NOMO-1 treated with DMSO at 0.1 percent for 48 hours (cell line): ENCODE measurements around the gene ADAM8.

Experiments
- DNase-seq: peaks from one replicate; lab custom pipeline; 2025; ENCODE audit not compliant: unreplicated experiment; lab: John Stamatoyannopoulos, UW

ADAM8 gene

DNA sequence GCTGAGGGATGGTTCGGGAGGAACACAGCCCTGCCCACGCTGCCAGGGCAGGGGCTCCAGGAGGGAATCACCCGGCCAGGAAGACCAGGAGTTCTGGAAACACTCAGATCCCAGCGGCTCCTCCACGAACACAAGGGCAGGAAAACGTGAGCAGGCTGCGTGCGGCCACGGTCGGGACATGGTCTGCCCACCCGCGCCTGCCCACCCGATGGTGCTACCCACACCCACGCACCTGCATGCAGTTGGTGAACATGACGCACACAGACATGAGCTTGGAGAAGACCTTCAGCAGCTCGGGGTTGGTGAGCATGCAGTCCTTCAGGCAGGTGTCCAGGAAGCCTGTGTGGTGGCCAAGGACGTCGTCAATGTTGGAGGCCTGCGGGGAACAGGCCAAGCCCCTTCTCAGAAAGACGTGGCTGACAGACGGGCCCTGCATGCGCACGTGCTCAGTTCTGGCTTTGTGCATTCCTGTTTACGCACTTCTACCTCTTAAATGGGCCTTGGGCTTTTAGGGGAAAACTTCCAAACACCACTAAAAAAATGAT, 6.2 kb upstream of the ADAM8 start:
- no peak for DNase-seq

DNA sequence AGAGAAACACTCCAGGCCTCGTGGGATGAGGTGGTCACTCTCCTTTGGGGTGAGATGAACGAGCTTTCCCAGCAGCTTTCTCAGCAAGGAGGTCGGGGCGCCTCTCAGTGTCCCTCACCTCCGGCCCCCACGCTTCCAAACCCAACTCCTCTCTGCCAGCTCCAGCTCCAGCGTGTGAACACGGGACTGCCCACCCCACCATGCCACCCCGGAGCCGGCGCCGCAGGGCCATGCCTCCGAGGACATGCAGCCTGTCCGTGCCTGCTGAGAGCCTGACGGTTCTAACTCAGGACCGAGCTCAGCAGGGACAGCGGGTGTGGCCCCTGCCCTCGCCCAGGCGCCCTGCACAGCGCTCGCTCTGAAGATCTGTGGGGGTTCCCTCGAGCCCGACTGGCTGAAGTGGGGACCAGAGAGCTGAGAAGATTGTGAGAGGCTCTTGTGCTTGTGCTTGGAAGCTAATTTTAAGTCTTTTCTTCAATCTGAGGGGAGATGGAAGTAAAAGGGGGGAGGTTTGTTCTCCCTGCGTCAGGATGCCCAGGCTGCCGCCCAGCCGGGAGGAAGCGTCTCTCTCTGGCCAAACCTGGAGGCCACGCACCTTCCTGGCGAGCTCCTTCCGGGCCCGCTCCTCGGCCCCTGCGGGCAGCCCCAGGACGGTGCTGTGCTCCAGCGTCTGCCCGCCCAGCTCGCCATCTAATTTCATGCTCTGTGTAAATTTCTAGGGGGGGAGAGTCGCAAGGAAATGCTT, 5.1 kb upstream of the ADAM8 start:
- no peak for DNase-seq

DNA sequence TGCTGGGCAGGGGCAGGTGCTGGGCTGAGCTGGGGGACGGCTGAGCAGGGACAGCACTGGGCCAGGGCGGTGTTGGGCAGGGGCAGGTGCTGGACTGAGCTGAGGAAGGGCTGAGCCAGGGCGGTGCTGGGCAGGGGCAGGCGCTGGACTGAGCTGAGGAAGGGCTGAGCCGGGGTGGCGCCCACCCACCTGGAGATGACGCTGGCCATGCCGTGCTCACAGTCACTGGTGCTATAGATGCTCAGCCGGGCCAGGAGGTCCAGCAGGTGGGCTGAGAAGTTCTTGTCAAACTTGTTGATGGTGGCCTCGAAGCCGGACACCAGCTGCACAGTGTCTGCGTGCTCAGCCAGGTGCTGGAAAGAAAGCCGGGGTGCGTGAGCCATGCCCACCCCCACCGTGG, 4.4 kb upstream of the ADAM8 start:
- DNase-seq: no peak

DNA sequence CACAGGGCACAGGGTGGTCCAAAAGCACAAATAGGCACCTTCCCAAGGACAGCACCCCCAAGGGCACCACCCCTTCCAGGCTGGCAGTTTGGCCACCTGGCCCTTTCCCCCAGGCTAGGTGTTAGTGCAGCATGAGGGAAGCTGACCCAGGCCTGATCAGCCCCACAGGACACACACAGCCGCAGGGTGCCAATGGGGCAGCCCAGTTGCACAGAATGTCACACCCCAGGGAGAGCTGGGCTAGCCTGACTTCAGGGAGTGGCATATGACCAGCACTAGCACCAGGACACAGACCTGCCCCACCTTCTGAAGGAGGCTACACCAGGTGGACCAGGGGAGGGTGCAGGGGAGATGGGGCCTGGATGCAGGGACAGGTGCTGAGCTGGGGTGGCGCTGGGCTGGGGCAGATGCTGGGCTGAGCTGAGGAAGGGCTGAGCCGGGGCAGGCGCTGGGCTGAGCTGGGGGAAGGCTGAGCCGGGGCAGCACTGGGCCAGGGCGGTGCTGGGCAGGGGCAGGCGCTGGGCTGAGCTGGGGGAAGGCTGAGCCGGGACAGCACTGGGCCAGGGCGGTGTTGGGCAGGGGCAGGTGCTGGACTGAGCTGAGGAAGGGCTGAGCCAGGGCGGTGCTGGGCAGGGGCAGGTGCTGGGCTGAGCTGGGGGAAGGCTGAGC, 3.9 kb upstream of the ADAM8 start:
- DNase-seq: no peak

DNA sequence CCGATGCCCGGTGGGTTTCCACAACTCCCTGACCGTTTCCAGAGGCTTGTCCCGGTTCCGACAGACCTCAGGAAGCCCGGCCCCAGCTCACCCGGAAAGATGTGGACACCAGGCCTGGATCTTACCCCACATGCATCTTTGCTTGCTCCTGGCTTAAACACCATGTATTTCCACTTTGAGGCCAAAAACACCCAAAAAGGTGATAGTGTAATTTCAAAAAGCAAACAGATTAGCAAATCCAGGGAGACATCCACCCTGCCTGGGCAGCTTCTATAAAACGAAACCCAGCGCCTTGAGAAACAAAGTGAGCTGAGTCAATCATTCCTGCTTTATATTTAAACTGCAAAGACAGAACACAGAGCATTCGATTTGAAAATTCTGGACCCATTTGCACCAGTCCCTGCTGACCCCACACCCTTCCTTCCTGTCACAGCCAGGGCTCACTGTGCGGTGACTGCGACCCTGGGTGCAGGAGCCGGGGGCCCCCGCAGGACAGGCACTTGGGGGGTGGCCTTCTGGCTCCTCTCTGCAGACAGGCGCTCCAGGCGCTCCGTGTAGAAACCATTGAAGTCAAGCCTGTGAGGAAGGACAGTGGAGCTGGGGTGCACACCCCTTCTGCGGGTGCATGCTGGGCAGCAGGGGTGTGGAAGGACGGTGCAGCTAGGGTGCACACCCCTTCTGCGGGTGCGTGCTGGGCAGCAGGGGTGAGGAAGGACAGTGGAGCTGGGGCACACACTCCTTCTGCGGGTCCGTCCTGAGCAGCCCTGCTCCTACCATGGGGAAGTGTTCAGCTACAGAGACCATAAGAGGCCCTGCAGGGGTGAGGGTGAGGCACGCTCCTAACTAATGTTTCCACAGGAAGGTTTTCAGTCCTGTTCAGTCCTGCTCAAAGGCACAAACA, 2.9 kb upstream of the ADAM8 start:
- DNase-seq: peak; percentile 67

DNA sequence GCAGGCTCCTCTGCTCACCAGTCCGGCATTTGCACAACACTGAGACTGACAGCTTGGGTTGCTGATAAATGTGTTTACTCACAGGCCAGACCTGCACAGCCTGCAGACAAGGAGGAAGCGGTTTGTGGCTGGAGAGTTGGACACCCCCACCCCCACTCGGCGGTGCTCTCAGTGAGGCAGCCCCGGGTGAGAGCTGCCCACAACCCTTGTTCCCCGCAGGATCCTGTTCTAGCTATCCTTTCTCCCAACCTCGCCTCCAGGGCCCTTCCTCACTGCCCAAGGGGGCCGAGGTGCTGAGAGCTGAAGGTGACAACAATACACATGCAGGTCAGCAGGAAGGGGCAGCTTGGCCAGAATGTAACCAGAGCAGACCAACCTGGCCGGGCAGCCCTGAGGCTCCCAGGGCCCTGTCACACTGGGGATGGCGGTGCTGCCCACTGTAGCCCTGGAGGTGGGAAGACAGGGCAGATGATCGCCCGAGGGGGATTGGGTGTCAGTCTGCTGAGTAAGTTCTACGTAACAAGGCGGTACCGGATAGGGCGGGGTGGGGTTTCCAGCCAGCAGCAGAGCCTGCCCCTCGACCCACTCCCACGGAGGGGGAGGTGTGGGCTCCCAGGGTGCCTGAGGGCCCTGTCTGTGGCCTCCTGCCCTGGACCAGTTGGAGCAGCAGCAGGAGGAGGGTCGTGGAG, 2.1 kb upstream of the ADAM8 start:
- peak; percentile 91 for DNase-seq

DNA sequence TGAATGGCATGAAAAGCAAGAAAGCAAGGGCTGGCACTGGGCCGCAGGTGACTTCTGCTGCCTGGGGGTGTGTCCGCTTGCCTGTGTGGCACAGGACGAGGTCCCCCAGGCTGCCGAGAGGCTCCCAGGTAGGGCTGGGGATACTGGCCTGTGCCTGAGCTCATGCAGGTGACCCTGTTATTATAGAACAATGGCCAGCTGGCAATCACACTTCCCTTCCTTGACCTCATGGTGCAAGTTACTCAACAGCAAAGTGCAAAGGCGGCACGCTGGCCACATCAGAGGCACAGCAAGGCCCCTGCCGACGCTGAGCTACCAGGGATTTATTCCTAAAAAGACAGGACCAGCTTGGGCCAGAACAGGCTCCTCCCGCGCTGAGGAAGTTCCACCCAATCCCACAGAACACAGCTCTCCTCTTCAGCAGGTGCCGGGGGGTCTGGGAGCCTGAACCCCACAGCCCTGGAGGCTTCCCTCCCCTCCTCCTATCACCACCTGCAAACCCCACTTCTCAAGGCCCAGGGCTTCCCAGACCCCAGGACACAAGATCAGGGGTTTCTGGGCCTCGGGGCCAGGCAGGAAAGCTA, 1.4 kb upstream of the ADAM8 start:
- DNase-seq: peak; percentile 35

DNA sequence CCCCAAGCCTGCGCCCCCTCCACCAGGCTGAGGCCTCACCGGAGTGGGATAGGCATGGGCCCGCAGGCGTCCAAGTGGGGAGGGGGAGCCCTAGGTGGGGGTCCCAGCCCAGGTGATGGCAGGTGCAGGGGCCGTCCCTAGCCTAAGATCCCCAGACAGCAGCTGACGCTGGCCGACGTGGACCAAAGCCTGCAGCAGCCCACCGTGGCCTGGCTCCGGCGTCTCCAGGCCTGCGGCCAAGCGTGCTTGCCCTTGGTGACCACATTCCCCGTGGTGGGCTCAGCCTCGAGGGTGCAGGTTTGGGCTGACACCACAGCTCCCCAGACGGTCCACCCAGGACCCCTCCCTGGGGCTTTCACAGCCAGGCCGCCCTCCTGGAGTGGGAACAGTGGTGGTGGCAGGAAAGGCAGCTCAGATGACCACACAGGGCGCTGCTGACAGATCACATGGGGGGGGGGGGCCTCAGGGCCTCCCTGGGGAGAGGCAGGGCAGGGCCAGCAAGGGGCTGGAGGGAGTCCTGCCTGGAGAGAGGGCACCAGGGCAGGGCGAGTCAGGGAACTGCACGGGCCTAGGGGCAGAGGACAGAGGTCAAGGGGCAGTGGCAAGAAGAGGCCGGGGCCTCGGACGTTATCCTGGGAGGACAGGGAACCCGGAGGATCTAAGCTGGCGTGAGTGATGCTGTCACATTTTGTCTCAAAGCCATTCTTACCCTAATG, 767 bp upstream of the ADAM8 start:
- DNase-seq: no peak

DNA sequence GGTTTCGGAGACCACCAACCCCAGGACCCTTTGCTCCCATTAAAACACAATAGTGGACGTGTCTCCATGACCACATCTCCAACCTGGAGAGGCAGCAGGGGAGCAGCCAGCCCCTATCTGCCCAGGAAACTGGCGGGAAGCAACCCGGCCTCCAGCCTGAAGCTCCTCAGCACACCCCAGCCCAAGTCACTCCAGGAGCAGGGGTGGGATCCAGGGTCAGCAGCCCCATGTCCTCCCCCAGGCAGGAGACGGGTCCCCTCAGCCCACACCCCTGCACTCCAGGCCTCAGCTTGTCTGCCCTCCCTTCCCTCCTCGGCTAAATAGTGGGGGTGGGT, 601 bp downstream of the ADAM8 start:
- DNase-seq: no peak

DNA sequence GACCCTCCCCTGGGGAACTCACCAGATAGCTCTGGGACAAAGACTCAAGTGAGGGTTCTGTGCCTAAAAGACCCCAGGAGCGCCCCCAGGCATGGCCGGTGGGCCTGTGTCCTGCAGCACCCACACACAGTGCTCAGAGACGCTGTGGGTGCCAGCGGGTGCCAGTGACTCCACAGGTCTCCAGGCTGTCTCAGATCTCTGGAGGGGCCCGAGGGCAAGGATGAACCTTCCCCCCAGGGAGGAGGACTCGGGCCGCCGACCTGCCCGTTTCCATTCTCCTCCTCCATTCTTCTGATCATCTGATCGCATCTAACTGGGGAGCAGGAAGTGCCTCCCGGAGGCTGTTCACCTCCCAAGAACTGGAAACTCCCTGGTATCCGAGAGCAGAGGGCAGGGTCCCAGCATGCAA, 980 bp downstream of the ADAM8 start:
- no peak for DNase-seq

DNA sequence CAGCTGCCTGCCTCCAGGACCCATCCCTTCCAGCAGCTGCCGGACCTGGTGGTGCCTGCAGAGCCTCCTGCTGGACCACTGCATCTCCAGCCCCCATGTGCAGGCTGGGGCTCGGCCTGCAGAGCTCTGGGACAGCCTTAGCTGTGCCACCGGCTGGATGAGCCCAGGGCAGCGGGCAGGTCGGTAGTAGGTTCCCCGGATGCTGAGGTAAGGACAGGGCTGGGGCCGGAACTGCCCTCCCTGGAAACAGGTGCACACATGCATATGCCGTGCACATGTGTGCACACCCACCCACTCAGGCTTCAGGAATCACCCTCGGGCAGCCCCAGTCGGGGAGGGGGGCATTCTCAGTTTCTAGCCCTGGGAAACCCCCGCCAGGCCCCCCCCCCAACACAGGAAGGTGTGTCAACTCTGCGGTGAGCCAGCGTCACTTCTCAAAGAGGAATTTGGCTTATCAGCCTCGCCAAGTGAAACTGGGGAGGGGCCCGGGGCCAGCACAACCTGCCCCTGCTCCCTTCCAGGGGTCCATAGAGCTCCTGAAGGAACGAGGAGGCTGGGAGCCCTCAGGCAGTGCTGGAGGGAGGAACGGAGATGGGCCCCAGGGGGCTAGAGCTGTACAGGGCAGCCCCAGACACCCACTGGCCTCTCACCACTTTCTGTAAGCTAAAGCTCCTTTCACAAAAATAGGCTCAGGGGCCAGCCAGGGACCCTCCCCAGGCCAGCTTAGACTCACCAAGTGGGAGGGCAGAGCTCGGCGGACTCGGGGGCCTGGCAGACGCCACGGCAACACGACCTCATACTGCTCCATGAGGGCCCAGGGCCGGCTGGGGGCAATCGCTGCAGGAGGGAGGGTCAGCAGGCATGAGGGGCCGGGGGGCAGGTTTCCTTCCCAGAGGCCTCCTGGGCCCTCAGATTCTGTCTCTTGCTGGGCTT, 1.7 kb downstream of the ADAM8 start:
- DNase-seq: peak; percentile 70

DNA sequence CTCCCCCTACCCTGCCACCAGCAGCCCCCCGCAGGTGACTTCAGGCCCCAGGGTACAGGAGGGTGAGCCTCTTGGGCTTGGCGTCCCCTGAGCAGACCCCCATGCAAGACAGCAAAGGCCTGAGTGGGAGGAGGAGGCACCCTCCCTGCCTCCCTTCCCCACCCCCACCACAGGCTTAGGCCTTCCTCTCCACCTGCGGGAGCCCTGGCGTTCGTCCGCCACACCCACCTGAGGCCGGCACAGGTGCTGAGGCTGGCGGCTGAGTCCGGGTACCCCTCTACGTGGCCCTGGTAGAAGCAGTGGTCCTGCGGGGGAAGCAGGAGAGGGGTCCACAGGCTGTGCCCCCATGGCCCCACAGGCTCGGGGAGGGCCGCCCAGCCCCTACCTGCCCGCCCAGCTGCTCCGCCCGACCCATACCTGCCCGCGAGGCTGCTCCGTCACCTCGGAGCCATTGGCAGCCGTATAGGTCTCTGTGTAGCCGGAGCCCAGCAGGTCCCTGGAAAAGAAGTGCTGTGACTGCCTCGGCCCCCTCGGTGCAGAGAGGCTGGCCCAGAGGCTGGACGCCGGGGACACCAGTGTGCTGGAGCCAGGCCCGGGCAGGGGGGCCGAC, 3.0 kb downstream of the ADAM8 start:
- DNase-seq: no peak

DNA sequence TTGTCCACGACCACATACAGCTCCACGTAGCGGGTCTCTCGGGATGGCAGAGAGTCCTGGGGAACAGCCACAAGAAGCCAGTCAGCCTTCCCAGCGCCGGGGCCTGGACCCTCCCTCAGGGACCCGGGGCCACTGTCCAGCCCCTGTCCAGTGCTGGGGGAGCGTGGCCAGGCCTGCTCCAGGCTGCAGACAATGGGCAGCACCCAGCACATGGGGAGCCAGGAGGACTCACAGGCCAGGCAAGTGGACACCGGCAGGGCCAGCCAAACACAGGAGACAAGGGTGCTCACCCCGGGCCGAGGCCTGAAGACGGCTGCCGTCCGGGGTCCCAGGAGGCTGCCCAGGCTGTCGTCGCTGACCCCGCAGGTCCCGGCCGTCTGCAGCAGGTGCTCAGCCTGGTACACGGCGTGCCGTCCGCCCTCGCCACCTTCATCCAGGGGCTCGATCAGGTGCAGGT, 3.7 kb downstream of the ADAM8 start:
- DNase-seq: no peak

DNA sequence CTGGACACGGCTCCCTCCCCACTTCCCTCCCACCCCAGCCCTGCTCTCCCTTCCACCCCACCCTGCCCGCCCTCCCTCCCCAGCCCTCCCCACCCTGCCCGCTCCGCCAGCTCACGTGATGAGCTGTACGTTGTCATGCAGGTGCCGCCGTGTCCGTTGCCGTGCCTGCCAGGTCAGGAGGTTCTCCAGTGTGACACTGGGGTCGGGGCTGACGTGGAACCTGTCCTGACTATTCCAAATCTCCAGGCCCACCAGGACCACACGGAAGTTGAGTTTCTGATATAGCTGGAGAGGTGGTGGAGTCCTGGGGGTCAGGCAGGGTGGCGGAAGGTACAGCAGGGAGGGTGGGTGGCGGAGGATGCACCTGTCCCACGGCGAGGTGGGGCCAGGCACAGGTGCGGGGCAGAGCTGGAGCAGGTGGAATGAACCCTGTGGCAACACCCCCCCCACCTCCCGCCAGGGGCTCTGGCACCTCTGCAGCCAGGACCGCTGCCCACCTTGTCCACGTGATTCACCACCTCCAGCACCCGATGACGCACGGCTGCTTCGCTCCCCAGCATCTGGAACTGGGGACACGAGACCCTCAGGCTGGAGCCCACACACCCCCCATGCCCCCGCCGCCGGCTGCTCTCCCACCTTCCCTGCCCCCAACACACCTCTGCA, 4.2 kb downstream of the ADAM8 start:
- DNase-seq: no peak

DNA sequence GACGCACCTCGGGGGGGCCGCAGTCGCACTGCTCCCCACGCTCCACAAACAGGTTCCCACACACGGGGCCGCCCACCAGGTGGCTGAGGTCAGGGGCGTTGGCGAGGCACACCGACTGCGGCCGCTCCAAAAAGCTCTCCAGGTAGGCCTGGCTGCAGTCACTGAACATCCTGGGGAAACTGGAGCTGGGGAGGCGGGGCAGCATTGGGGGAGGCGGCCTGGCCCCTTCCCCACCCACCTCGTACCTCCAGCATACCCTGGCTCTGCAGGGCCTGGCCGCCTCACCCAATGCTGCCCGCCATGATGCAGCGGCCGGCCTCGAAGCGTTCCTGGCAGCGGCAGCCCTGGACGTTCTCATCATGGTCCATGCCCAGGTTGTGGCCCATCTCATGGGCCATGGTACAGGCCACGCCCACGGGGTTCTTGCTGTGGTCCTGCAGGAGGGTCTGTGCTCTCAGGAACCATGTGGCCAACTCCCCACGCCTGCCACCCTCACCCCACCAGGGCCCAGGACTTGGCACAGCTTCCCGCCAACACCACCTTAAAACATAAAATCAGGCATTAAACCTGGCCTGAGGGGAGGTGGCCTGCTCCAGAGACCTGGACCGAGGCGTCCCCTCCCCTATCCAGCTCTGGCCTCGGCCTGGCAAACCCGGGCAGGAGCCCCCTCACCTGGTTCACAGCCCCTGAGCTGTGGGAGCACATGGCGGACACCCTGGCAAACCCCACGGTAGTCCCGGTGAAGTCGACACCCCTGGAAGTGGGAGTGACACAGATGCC, 5.0 kb downstream of the ADAM8 start:
- DNase-seq: no peak

DNA sequence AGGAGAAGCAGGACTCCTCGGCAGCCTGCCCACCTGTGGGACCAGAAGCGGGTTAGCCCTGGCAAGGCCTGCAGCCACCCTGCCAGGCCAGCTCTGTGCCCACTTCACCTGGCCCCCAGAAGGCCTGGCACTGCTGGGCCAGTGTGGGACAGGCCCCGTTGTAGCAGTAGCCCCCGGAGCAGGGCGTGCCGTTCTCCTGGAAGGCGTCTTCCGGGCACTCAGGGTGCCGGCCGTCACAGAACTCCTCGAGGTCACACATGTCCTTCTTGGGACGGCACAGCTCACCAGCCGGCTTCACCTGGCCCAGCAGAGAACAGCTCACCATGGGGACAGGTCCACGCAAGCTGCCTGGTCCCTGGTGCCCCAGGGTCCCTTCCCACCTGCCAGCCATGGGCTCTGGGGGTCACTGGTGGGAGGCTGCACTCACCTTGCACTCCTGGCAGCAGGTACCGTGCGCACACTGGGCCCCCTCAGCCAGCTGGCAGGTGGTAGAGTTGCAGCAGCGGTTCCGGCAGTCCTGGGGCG, 5.8 kb downstream of the ADAM8 start:
- no peak for DNase-seq

DNA sequence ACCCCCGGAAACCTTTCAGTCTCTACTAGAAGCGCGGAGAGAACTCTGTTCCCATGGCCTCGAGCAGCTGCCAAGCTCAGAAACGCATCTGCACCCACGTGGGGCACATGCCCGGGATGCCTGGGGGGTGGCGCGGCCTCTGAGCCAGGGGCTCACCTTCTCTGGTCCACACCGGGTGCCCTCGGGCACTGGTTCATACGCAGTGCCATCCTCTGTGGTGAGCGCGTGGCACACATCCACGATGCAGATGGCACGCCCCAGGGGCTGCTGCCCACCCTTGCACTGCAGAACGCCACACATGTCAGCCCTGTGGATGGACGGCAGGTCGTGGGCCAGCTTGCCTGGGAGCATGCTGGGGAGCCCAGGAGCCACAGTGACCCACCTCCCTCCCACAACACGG, 6.5 kb downstream of the ADAM8 start:
- DNase-seq: no peak
